Mesenchymal stem cell (in vitro differentiated cells and primary cell): ENCODE data around the gene PIK3R5.

Source experiments
- DNase-seq: peaks from one replicate; pipeline ENCODE4 v3.0.0-alpha.2; 2013
- H2AFZ ChIP-seq: one replicate; pipeline ENCODE4 v1.6.1; 2013; ENCODE audit warnings: low read depth, mild to moderate bottlenecking, control low read depth, inconsistent platforms, low read length, moderate library complexity
- H2AK5ac ChIP-seq: 2 replicates; pipeline ENCODE4 v1.6.1; 2013; ENCODE audit warnings: low read length, moderate library complexity, mild to moderate bottlenecking, inconsistent platforms; ENCODE audit not compliant: severe bottlenecking
- H2BK120ac ChIP-seq: one replicate; pipeline ENCODE4 v1.6.1; 2013; ENCODE audit warnings: low read depth, mild to moderate bottlenecking, inconsistent platforms, low read length, moderate library complexity
- H2BK12ac ChIP-seq, 2 experiments: one replicate each; pipeline ENCODE4 v1.6.1; 2013; ENCODE audit warnings: inconsistent platforms in 2 of 2, low read length in 2 of 2, mild to moderate bottlenecking in 2 of 2, moderate library complexity in 2 of 2, control low read depth in 1 of 2
- H2BK15ac ChIP-seq: one replicate; pipeline ENCODE4 v1.6.1; 2013; ENCODE audit warnings: mild to moderate bottlenecking, low read depth, inconsistent platforms; ENCODE audit not compliant: poor library complexity, severe bottlenecking
- H2BK5ac ChIP-seq: 2 replicates; pipeline ENCODE4 v1.6.1; 2013; ENCODE audit warnings: low read depth, mild to moderate bottlenecking, low read length, control low read depth, inconsistent platforms; ENCODE audit not compliant: poor library complexity, severe bottlenecking
- H3K14ac ChIP-seq, 2 experiments: one replicate each; pipeline ENCODE4 v1.6.1; 2013; ENCODE audit warnings: inconsistent platforms in 2 of 2, low read length in 2 of 2, control low read depth in 1 of 2, mild to moderate bottlenecking in 1 of 2, moderate library complexity in 1 of 2
- H3K18ac ChIP-seq, 2 experiments: one replicate each; pipeline ENCODE4 v1.6.1; 2013; ENCODE audit warnings: inconsistent platforms in 2 of 2, low read length in 2 of 2, control low read depth in 1 of 2, low read depth in 1 of 2, mild to moderate bottlenecking in 1 of 2
- H3K23ac ChIP-seq, 2 experiments: one replicate each; pipeline ENCODE4 v1.6.1; 2013; ENCODE audit warnings: inconsistent platforms in 2 of 2, low read length in 2 of 2, mild to moderate bottlenecking in 2 of 2, moderate library complexity in 2 of 2, control low read depth in 1 of 2
- H3K27ac ChIP-seq: 2 replicates; pipeline ENCODE4 v1.5.1; 2013; ENCODE audit warnings: mild to moderate bottlenecking, moderate library complexity, low read length, control low read depth, inconsistent platforms; ENCODE audit not compliant: poor library complexity, severe bottlenecking
- H3K27me3 ChIP-seq, 2 experiments: 2 replicates each; pipeline versions ENCODE4 v1.6.1 to v1.7.0; 2013; ENCODE audit warnings: low read length in 2 of 2, mild to moderate bottlenecking in 2 of 2, moderate library complexity in 2 of 2, control low read depth in 1 of 2, inconsistent platforms in 1 of 2; ENCODE audit not compliant: control insufficient read depth in 1 of 2, insufficient read depth in 1 of 2
- H3K36me3 ChIP-seq, 2 experiments: 2 replicates each; pipeline versions ENCODE4 v1.6.1 to v1.7.0; 2013; ENCODE audit warnings: low read length in 2 of 2, control low read depth in 1 of 2, inconsistent platforms in 1 of 2, low read depth in 1 of 2, mild to moderate bottlenecking in 1 of 2; ENCODE audit not compliant: insufficient read depth in 2 of 2, control insufficient read depth in 1 of 2
- H3K4ac ChIP-seq, 2 experiments: one replicate each; pipeline ENCODE4 v1.6.1; 2013; ENCODE audit warnings: inconsistent platforms in 2 of 2, low read length in 2 of 2, mild to moderate bottlenecking in 2 of 2, moderate library complexity in 2 of 2, control low read depth in 1 of 2, low read depth in 1 of 2
- H3K4me1 ChIP-seq: 2 replicates; pipeline ENCODE4 v1.6.1; 2013; ENCODE audit warnings: low read depth, low read length, control low read depth; ENCODE audit not compliant: control insufficient read depth, insufficient read depth
- H3K4me2 ChIP-seq: 2 replicates; pipeline ENCODE4 v1.6.1; 2013; ENCODE audit warnings: low read length, mild to moderate bottlenecking, inconsistent platforms; ENCODE audit not compliant: poor library complexity, severe bottlenecking
- H3K4me3 ChIP-seq, 2 experiments: 2 replicates each; pipeline versions ENCODE4 v1.5.1 to v1.7.0; 2013; ENCODE audit warnings: low read length in 2 of 2, mild to moderate bottlenecking in 2 of 2, control low read depth in 1 of 2, low read depth in 1 of 2; ENCODE audit not compliant: insufficient read depth in 1 of 2
- H3K79me1 ChIP-seq: replicated peaks from 2 replicates; pipeline ENCODE4 v1.6.1; 2013; ENCODE audit warnings: mild to moderate bottlenecking, control low read depth, low read length, inconsistent platforms; ENCODE audit not compliant: poor library complexity, severe bottlenecking
- H3K9ac ChIP-seq: 2 replicates; pipeline ENCODE4 v1.7.0; 2013; ENCODE audit warnings: mild to moderate bottlenecking, low read length, moderate library complexity
- H3K9me3 ChIP-seq: 2 replicates; pipeline ENCODE4 v1.7.0; 2013; ENCODE audit warnings: mild to moderate bottlenecking, low read length; ENCODE audit not compliant: control insufficient read depth
- H4K8ac ChIP-seq: one replicate; pipeline ENCODE4 v1.6.1; 2013; ENCODE audit warnings: inconsistent platforms, mild to moderate bottlenecking, low read length, moderate library complexity
- H4K91ac ChIP-seq: one replicate; pipeline ENCODE4 v1.6.1; 2013; ENCODE audit warnings: mild to moderate bottlenecking, low read length, inconsistent platforms
- WGBS: methylation state at CpG from one replicate; pipeline ENCODE4 v1.1.7; 2013; ENCODE audit warnings: mixed read lengths; 5-methylcytosine and 5-hydroxymethylcytosine counted together

Gene PIK3R5

DNA sequence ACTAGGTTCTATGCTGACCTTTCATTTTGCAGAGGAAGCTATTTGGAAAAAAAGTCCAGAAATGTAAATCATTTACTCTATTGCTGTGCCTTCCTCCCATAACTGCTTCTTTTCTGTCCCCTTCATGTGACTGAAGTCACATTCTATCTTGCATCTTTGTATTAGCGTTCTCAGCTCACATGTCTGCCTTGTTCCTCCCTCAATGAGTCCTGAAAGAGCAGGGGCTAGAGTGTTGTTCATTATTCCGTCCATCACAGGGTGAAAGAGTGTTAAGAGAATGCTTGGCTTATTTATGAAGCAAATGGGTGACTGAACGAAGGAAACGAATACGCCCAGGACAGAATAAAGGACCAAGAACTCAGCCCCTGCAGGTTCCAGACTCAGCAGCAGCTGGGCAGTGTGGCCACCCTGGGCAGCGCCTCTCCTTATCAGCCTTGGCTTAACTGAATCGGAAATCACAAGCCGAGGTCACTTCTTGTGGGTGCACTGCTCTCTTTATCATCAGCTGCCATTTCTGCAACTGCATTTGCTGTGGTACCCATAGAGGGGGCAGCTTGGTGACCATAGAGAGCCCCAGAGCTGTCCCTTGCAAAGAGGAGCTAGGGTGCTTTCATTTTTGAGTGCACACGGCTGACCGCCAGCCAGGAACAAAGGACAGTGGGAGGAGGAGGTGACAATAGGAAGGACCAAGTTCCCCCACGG lies 96.2 kb downstream of the PIK3R5 start:
- Histone ChIP-seq H2BK15ac (no peak overlapping the region), H2BK12ac (no peak overlapping the region)
- 86% methylated on average over 11 of the region's 11 CpGs for WGBS

DNA sequence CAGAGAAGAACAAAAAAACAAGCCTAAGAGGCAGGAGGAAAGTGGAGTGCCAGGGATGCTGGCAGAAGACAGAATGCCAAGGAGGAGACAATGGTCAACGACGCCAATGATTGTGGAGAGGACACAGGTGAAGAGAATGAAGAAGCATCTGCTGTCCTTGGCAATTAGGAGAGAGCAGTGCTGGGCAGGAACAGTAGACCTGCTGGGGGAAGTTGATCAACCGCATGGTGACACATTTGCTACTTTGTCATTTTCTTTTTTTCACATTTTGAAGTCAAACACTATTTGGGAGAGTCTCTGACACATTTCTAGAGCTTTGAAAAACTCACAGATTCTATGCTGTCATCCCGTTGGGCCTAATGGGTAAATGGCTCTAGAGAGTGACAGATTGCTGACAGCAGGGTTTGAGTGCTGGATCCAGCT lies 97.0 kb downstream of the PIK3R5 start:
- Histone ChIP-seq H2AK5ac (no peak overlapping the region), H2AFZ (no peak overlapping the region), H3K9ac (no peak overlapping the region), H4K91ac (no peak overlapping the region), H3K79me1 (no peaks in the 10 kb centered on the region), H3K18ac (no peak overlapping the region), H2BK12ac (no peak overlapping the region), H2BK15ac (no peak overlapping the region), H3K4ac (no peak overlapping the region), H3K9me3 (peaks cover 4% of the 10 kb centered on the region), H3K27me3 (peaks cover 0 to 64% of the 10 kb centered on the region in 2 experiments), H3K4me1 (peaks cover 16% of the 10 kb centered on the region), H2BK5ac (no peak overlapping the region), H3K23ac (no peak overlapping the region), H4K8ac (no peak overlapping the region), H3K27ac (no peak overlapping the region), H2BK120ac (no peak overlapping the region), H3K4me3 (no peak overlapping the region), H3K14ac (no peak overlapping the region), H3K4me2 (no peak overlapping the region), H3K36me3 (no peaks in the 10 kb centered on the region)
- no peak for DNase-seq
- 80% methylated on average over 3 of the region's 4 CpGs for WGBS

More for the DNA sequence above, 96.2 kb downstream of the PIK3R5 start:
- Histone ChIP-seq H3K9ac (no peak overlapping the region), H2AK5ac (no peak overlapping the region), H3K14ac (no peak overlapping the region), H3K36me3 (no peaks in the 10 kb centered on the region), H3K4ac (no peak overlapping the region), H4K91ac (no peak overlapping the region), H3K4me2 (no peak overlapping the region), H3K27ac (no peak overlapping the region), H3K9me3 (peaks cover 4% of the 10 kb centered on the region), H3K79me1 (no peaks in the 10 kb centered on the region), H3K4me3 (no peak overlapping the region), H2AFZ (no peak overlapping the region), H3K4me1 (peaks cover 16% of the 10 kb centered on the region), H3K27me3 (peaks cover 0 to 71% of the 10 kb centered on the region in 2 experiments), H3K23ac (no peak overlapping the region), H2BK120ac (no peak overlapping the region), H3K18ac (no peak overlapping the region), H4K8ac (no peak overlapping the region), H2BK5ac (no peak overlapping the region)
- no peak for DNase-seq

DNA sequence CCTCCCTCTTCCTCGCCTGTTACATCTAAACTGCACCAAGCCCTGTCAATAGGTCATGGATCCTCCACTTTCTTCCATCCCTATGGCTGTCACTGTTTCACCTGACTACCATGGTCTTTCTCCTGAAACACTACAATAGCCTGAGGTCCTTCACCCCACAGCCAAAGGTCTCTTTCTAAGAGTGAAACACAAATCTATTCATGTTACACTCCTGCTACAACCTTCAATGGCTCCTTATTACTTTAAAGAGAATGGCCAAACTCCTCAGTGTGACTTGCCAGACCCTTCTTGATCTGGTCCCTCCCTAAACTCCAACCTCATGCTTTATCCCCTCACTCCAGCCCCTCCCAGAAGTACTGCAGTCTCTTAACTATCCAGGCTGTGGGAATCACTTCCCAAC lies 97.4 kb downstream of the PIK3R5 start:
- Histone ChIP-seq H2BK120ac (no peak overlapping the region), H2AK5ac (no peak overlapping the region), H3K14ac (no peak overlapping the region), H2AFZ (no peak overlapping the region), H4K8ac (no peak overlapping the region), H4K91ac (no peak overlapping the region), H3K9ac (no peak overlapping the region), H3K18ac (no peak overlapping the region), H2BK5ac (no peak overlapping the region), H3K4me1 (peaks cover 16% of the 10 kb centered on the region), H3K4ac (no peak overlapping the region), H3K4me3 (no peak overlapping the region), H3K27me3 (peaks cover 0 to 60% of the 10 kb centered on the region in 2 experiments), H2BK15ac (no peak overlapping the region), H3K4me2 (no peak overlapping the region), H2BK12ac (no peak overlapping the region), H3K36me3 (no peaks in the 10 kb centered on the region), H3K27ac (no peak overlapping the region), H3K9me3 (peaks cover 4% of the 10 kb centered on the region), H3K79me1 (no peaks in the 10 kb centered on the region), H3K23ac (no peak overlapping the region)
- DNase-seq = no peak
- 87% methylated on average over 1 of the region's 1 CpG for WGBS

GRCh38 chr17:8867361-8867981 lies 98.0 kb downstream of the PIK3R5 start, which contains the start of gene PIK3R6:
Gene PIK3R6, minus strand, starts transcription at chr17:8867674. Its CDS starts 17,880 bp downstream, at chr17:8849794.
- Histone ChIP-seq H3K79me1 (no peaks in the 10 kb centered on the region), H3K4me1 (peaks cover 14% of the 10 kb centered on the region), H2AFZ (no peak within 1 kb of the TSS), H3K4me3 (no peak within 1 kb of the TSS), H3K18ac (no peak within 1 kb of the TSS), H3K27me3 (peaks cover 0 to 58% of the 10 kb centered on the region in 2 experiments), H3K9me3 (peaks cover 4% of the 10 kb centered on the region), H3K4me2 (no peak within 1 kb of the TSS), H4K8ac (no peak within 1 kb of the TSS), H2BK15ac (no peak within 1 kb of the TSS), H2BK12ac (no peak within 1 kb of the TSS), H2BK5ac (no peak within 1 kb of the TSS), H3K23ac (no peak within 1 kb of the TSS), H3K14ac (no peak within 1 kb of the TSS), H2AK5ac (no peak within 1 kb of the TSS), H3K4ac (no peak within 1 kb of the TSS), H2BK120ac (no peak within 1 kb of the TSS), H3K9ac (no peak within 1 kb of the TSS), H3K36me3 (no peaks in the 10 kb centered on the region), H4K91ac (no peak within 1 kb of the TSS), H3K27ac (no peak within 1 kb of the TSS)
- DNase-seq = no peak
- 73% methylated on average over 12 of the region's 12 CpGs for WGBS
